ENCODE measurements around the gene INPP4A. TPM values are rescaled to one million over a fixed set of nuclear protein-coding genes. Genes with fewer than 3 reads are reported as not detected.

Gene INPP4A
- total and polyA plus RNA-seq, 9 of the 15 experiments (the other 6 are each of a cell fraction or from before 2014, with no cell fraction given) = 1.8 to 15.7 (median 8.3) TPM

DNA sequence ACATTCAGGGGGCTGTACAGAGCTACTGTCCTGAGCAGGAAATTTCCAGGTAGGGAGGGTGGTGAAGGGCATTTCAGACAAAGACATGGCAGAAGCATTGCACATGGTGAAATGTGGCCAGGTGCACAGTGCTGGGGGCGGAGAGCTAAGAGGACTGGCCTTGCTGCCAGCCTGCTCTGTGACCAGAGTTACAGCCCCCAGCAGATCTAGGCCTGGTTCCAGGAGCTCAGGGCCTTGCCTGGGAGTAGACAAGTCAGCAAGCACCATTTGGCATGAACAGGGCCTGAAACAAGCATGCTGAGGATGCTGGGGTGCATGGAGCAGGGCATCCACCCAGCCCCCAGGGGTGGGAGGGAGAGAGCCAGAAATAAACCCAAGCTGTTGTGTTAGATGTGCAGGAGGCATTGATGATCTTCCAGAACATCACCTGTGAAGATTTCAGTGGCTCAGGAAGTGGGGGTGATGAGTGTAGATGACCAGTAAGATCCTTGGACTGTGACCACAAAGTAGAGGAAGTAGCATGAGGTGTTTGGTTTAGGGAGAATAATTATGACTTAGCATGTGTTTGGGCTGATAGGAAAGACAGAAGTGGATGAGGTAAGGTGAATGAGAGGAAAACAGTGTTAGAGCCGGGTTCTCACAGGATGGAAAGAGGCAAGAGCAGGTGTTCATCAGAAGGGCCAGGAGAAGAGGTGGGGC is 102.6 kb downstream of the INPP4A start:
- DNase-seq (ENCODE audit: extremely low read depth in 1 of 4, low spot score in 3 of 4) (no peak), FAIRE-seq (peak; percentile 23), ATAC-seq (no peak; the same call in 2 of the 3 replicates)
- ChIA-PET POLR2A (interaction anchor here (0.6 to 1.0 kb wide), 4 partner anchors 12 to 75 kb away, joined by 3 to 4 read pairs (median 4); no protein-coding TSS in a partner anchor), CTCF (ENCODE audit: low intra/inter-chr PET ratio) (no interaction called here)
- Histone ChIP-seq H3K27ac (ENCODE audit: extremely low read depth, low read depth, low read length) (no peak overlapping the region), H3K27me3 (ENCODE audit: control insufficient read depth in 2 of 2, insufficient read depth in 2 of 2, low read length in 2 of 2) (no peaks in the 10 kb centered on the region), H3K4me2 (ENCODE audit: insufficient read depth, low read length) (no peak overlapping the region), H2AFZ (ENCODE audit: low read depth, low read length) (no peak overlapping the region), H3K36me3 (ENCODE audit: control insufficient read depth, insufficient read depth, low read length) (peaks cover 29% of the 10 kb centered on the region; the same call in 1 of the 3 replicates), H3K9me3 (replicated peaks; ENCODE audit: control insufficient read depth, insufficient read depth, low read depth, low read length) (no peaks in the 10 kb centered on the region), H4K20me1 (replicated peaks; ENCODE audit: control insufficient read depth, insufficient read depth, low read length) (no peaks in the 10 kb centered on the region; the same call in 1 of the 2 replicates), H3K79me2 (ENCODE audit: control insufficient read depth, insufficient read depth, low read length) (no peaks in the 10 kb centered on the region), H3K9ac (ENCODE audit: insufficient read depth in 1 of 2, low read depth in 2 of 2, low read length in 2 of 2) (no peak overlapping the region), H3K4me3 (no peak overlapping the region), H3K4me1 (replicated peaks in 1 of 2; ENCODE audit: control insufficient read depth in 2 of 2, insufficient read depth in 2 of 2, low read length in 2 of 2) (peaks cover 7 to 9% of the 10 kb centered on the region in 2 experiments; a peak in 3 of 5 replicates), H3K9me1 (ENCODE audit: control insufficient read depth, insufficient read depth, low read length) (peaks cover 4% of the 10 kb centered on the region)
- in situ Hi-C loops (cut with MboI) = no loop called here
- intact Hi-C loops (cut with micrococcal nuclease) = no loop called here
- BruUV-seq (replicated peaks) = no TSS peak
- WGBS (ENCODE audit: insufficient coverage, low coverage, missing lambda C conversion rate) = 55% methylated on average over 2 of the region's 2 CpGs
- TF ChIP-seq ZNF3 (CRISPR knock-in tag; IDR thresholded peaks at IDR 0.05) (no peak), ARID2 (IDR thresholded peaks at IDR 0.05) (no peak), CSDE1 (IDR thresholded peaks at IDR 0.05) (no peak), ZNF280B (CRISPR knock-in tag; IDR thresholded peaks at IDR 0.05) (no peak), SMAD4 (CRISPR knock-in tag; conservative IDR thresholded peaks at IDR 0.05) (no peak), NR4A1 (CRISPR knock-in tag; IDR thresholded peaks at IDR 0.05) (no peak), NR4A1 (tag; IDR thresholded peaks at IDR 0.05) (no peak), MBD2 (IDR thresholded peaks at IDR 0.05; ENCODE audit: borderline replicate concordance, low read depth) (no peak), YBX1 (IDR thresholded peaks at IDR 0.05) (no peak), ZEB2 (IDR thresholded peaks at IDR 0.05) (peak; percentile 81), ZNF23 (CRISPR knock-in tag; IDR thresholded peaks at IDR 0.05) (no peak), GTF2F1 (IDR thresholded peaks at IDR 0.05; ENCODE audit: low read depth, low read length) (no peak), SREBF1 (IDR thresholded peaks at IDR 0.05; ENCODE audit: borderline replicate concordance, low read depth, low read length) (no peak), POLR2B (IDR thresholded peaks at IDR 0.05; ENCODE audit: low read depth, partially characterized antibody) (no peak), SMARCA5 (IDR thresholded peaks at IDR 0.05) (no peak), RUNX1 (IDR thresholded peaks at IDR 0.05; ENCODE audit: low read depth) (no peak), CBFA2T3 (IDR thresholded peaks at IDR 0.05) (peak; percentile 60; the same call in 1 of the 2 replicates), CHD4 (IDR thresholded peaks at IDR 0.05; ENCODE audit: insufficient read depth, insufficient replicate concordance, low read depth, low read length, poor library complexity, severe bottlenecking) (no peak), ZC3H8 (IDR thresholded peaks at IDR 0.05) (no peak), PHF8 (IDR thresholded peaks at IDR 0.05; ENCODE audit: borderline replicate concordance, low read length) (no peak), DACH1 (IDR thresholded peaks at IDR 0.05; ENCODE audit: partially characterized antibody) (no peak), ZNF384 (IDR thresholded peaks at IDR 0.05; ENCODE audit: low read depth, low read length) (no peak), ZKSCAN1 (IDR thresholded peaks at IDR 0.05; ENCODE audit: low read depth, low read length) (no peak)
- TF ChIP-seq, protein P1, sequence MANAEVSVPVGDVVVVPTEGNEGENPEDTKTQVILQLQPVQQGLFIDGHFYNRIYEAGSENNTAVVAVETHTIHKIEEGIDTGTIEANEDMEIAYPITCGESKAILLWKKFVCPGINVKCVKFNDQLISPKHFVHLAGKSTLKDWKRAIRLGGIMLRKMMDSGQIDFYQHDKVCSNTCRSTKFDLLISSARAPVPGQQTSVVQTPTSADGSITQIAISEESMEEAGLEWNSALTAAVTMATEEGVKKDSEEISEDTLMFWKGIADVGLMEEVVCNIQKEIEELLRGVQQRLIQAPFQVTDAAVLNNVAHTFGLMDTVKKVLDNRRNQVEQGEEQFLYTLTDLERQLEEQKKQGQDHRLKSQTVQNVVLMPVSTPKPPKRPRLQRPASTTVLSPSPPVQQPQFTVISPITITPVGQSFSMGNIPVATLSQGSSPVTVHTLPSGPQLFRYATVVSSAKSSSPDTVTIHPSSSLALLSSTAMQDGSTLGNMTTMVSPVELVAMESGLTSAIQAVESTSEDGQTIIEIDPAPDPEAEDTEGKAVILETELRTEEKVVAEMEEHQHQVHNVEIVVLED (CRISPR knock-in tag; IDR thresholded peaks at IDR 0.05) = no peak
